H1 (cell line): Measurements from ENCODE around the gene OXTR. TPM values are rescaled to one million over a fixed set of nuclear protein-coding genes. Genes with fewer than 3 reads are reported as not detected.

Experiments used
- CTCF ChIA-PET: fragments of 300-600 bp; sonication (Branson Sonifier 250); formaldehyde crosslinking; loops from one replicate; lab custom pipeline; 2021; ENCODE audit not compliant: partially characterized antibody; lab: Charles Lee
- POLR2A ChIA-PET: fragments of 300-600 bp; sonication (Branson Sonifier 250); formaldehyde crosslinking; loops from one replicate; lab custom pipeline; 2021; ENCODE audit warnings: inconsistent platforms; ENCODE audit not compliant: partially characterized antibody; lab: Charles Lee
- DNase-seq, 2 experiments: peaks; one replicate each; pipeline versions ENCODE4 v3.0.0 to v3.0.0-alpha.2; 2010 to 2022; ENCODE audit warnings: low spot score in 2 of 2, low read depth in 1 of 2, mixed read lengths in 1 of 2
- FAIRE-seq: peaks from 2 replicates; lab custom pipeline; 2011; peaks lifted over from hg19 to GRCh38; lab: Jason Lieb, UNC
- H2AFZ ChIP-seq: 2 replicates; pipeline ENCODE4 v1.8.1; 2012; ENCODE audit warnings: low read length, inconsistent platforms
- H2AK5ac ChIP-seq: 2 replicates; pipeline ENCODE4 v1.6.1; 2013; ENCODE audit warnings: low read depth, low read length
- H2BK120ac ChIP-seq: replicated peaks from 2 replicates; pipeline ENCODE3; 2013; ENCODE audit warnings: low read depth, low read length, inconsistent platforms
- H2BK12ac ChIP-seq: 2 replicates; pipeline ENCODE4 v1.6.1; 2013; ENCODE audit warnings: low read depth, low read length
- H2BK15ac ChIP-seq: 2 replicates; pipeline ENCODE4 v1.6.1; 2013; ENCODE audit warnings: low read length
- H2BK20ac ChIP-seq: 2 replicates; pipeline ENCODE4 v1.6.1; 2013; ENCODE audit warnings: low read length
- H2BK5ac ChIP-seq: 2 replicates; pipeline ENCODE4 v1.6.1; 2013; ENCODE audit warnings: low read depth, low read length
- H3K14ac ChIP-seq: 2 replicates; pipeline ENCODE4 v1.6.1; 2013; ENCODE audit warnings: inconsistent platforms; ENCODE audit not compliant: insufficient read length
- H3K18ac ChIP-seq: 2 replicates; pipeline ENCODE4 v1.6.1; 2013; ENCODE audit warnings: low read length; ENCODE audit errors: extremely low read depth
- H3K23ac ChIP-seq: 2 replicates; pipeline ENCODE4 v1.6.1; 2013; ENCODE audit warnings: inconsistent platforms; ENCODE audit not compliant: insufficient read length
- H3K23me2 ChIP-seq: 2 replicates; pipeline ENCODE4 v1.6.1; 2013; ENCODE audit warnings: low read depth, low read length
- H3K27ac ChIP-seq: 2 replicates; pipeline ENCODE4 v1.6.1; 2011; ENCODE audit warnings: low read depth, low read length, inconsistent platforms
- H3K27me3 ChIP-seq, 4 experiments: replicated peaks in 1 of 4; 1 replicate in 1 of 4; 2 replicates in 3 of 4; pipeline versions ENCODE4 v1.6.1 to v1.8.1; 2011 to 2013; ENCODE audit warnings: low read length in 3 of 4, mild to moderate bottlenecking in 3 of 4, inconsistent platforms in 2 of 4, mixed read lengths in 2 of 4, moderate library complexity in 1 of 4; ENCODE audit not compliant: control insufficient read depth in 3 of 4, insufficient read depth in 3 of 4; ENCODE audit errors: extremely low read depth in 1 of 4
- H3K36me3 ChIP-seq, 4 experiments: 2 replicates each; pipeline versions ENCODE4 v1.6.1 to v1.8.1; 2011 to 2013; ENCODE audit warnings: mild to moderate bottlenecking in 4 of 4, low read length in 3 of 4, moderate library complexity in 2 of 4, control low read depth in 1 of 4, inconsistent platforms in 1 of 4; ENCODE audit not compliant: insufficient read depth in 4 of 4, control insufficient read depth in 2 of 4
- H3K4ac ChIP-seq: replicated peaks from 2 replicates; pipeline ENCODE3; 2013; ENCODE audit warnings: low read length, low read depth, mixed read lengths, inconsistent platforms; ENCODE audit not compliant: insufficient read length
- H3K4me1 ChIP-seq, 4 experiments: replicated peaks in 1 of 4; 1 replicate in 1 of 4; 2 replicates in 3 of 4; pipeline versions ENCODE4 v1.6.1 to v1.8.1; 2011 to 2013; ENCODE audit warnings: low read length in 3 of 4, inconsistent platforms in 2 of 4, mixed read lengths in 1 of 4; ENCODE audit not compliant: insufficient read depth in 4 of 4, control insufficient read depth in 3 of 4
- H3K4me2 ChIP-seq, 2 experiments: 2 replicates each; pipeline versions ENCODE4 v1.6.1 to v1.8.1; 2011 to 2013; ENCODE audit warnings: low read depth in 2 of 2, low read length in 2 of 2, control low read depth in 1 of 2, inconsistent platforms in 1 of 2, mild to moderate bottlenecking in 1 of 2; ENCODE audit not compliant: insufficient read depth in 1 of 2
- H3K4me3 ChIP-seq, 4 experiments: fragments of 200-600, 300-600 bp in 1 of 4; sonication (generic), shearing (Covaris generic), sonication (Bioruptor Twin) in 1 of 4; 2 replicates each; pipeline versions ENCODE4 v1.5.1 to v1.8.1; 2011 to 2016; ENCODE audit warnings: low read length in 4 of 4, low read depth in 3 of 4, control low read depth in 2 of 4, inconsistent platforms in 2 of 4, mild to moderate bottlenecking in 2 of 4, mixed read lengths in 1 of 4, moderate library complexity in 1 of 4; ENCODE audit not compliant: insufficient read depth in 2 of 4; ENCODE audit errors: extremely low read depth in 1 of 4
- H3K56ac ChIP-seq: replicated peaks from 2 replicates; pipeline ENCODE3; 2013; ENCODE audit warnings: low read depth, mild to moderate bottlenecking, mixed read lengths, low read length, inconsistent platforms; ENCODE audit not compliant: insufficient read length
- H3K79me1 ChIP-seq: 2 replicates; pipeline ENCODE4 v1.6.1; 2013; ENCODE audit warnings: low read depth, low read length, control low read depth
- H3K79me2 ChIP-seq, 2 experiments: 2 replicates each; pipeline versions ENCODE4 v1.6.1 to v1.8.1; 2012 to 2013; ENCODE audit warnings: low read length in 2 of 2, mild to moderate bottlenecking in 2 of 2, inconsistent platforms in 1 of 2; ENCODE audit not compliant: insufficient read depth in 2 of 2, control insufficient read depth in 1 of 2
- H3K9ac ChIP-seq, 4 experiments: replicated peaks in 1 of 4; 1 replicate in 1 of 4; 2 replicates in 3 of 4; pipeline versions ENCODE4 v1.6.1 to v1.8.1; 2011 to 2013; ENCODE audit warnings: low read depth in 3 of 4, low read length in 3 of 4, control low read depth in 2 of 4, mild to moderate bottlenecking in 2 of 4, moderate library complexity in 2 of 4, inconsistent platforms in 1 of 4; ENCODE audit errors: extremely low read depth in 1 of 4
- H3K9me3 ChIP-seq, 2 experiments: 2 replicates each; pipeline versions ENCODE4 v1.6.1 to v1.8.1; 2012 to 2013; ENCODE audit warnings: mild to moderate bottlenecking in 2 of 2, moderate library complexity in 2 of 2, control low read depth in 1 of 2, inconsistent platforms in 1 of 2, low read depth in 1 of 2, low read length in 1 of 2, mixed read lengths in 1 of 2; ENCODE audit not compliant: insufficient read depth in 2 of 2
- H4K20me1 ChIP-seq, 2 experiments: replicated peaks in 1 of 2; 2 replicates each; pipeline versions ENCODE3 to v1.8.1; 2011 to 2013; ENCODE audit warnings: inconsistent platforms in 2 of 2, low read length in 2 of 2, mild to moderate bottlenecking in 1 of 2; ENCODE audit not compliant: insufficient read depth in 2 of 2, control insufficient read depth in 1 of 2
- H4K5ac ChIP-seq: 2 replicates; pipeline ENCODE4 v1.6.1; 2013; ENCODE audit warnings: low read length, low read depth, mixed read lengths, inconsistent platforms; ENCODE audit not compliant: insufficient read length
- H4K8ac ChIP-seq: 2 replicates; pipeline ENCODE4 v1.8.0; 2013; ENCODE audit warnings: mild to moderate bottlenecking, moderate library complexity, low read length, inconsistent platforms; ENCODE audit not compliant: insufficient read depth; ENCODE audit errors: extremely low read depth
- H4K91ac ChIP-seq: replicated peaks from 2 replicates; pipeline ENCODE3; 2013; ENCODE audit warnings: low read length, mixed read lengths, inconsistent platforms; ENCODE audit not compliant: insufficient read length
- EGR1 ChIP-seq: IDR thresholded peaks from 2 replicates; pipeline ENCODE4 v1.6.1; 2011; ENCODE audit warnings: low read depth, low read length, borderline replicate concordance
- RNF2 ChIP-seq: fragments of 200-900, 300-1000 bp; sonication (generic); IDR thresholded peaks from 2 replicates; pipeline ENCODE4 v1.7.1; 2016; ENCODE audit warnings: borderline replicate concordance, low read depth, mild to moderate bottlenecking, antibody characterized with exemption, low read length; ENCODE audit not compliant: poor library complexity, severe bottlenecking; ENCODE audit errors: missing control alignments
- SAP30 ChIP-seq: fragments of 300-600 bp; sonication (generic); IDR thresholded peaks from 2 replicates; pipeline ENCODE4 v1.7.1; 2012; ENCODE audit warnings: low read length, moderate library complexity, mild to moderate bottlenecking, inconsistent platforms; ENCODE audit not compliant: insufficient read depth, insufficient replicate concordance
- SIX5 ChIP-seq: IDR thresholded peaks from 2 replicates; pipeline ENCODE4 v1.6.1; 2011; ENCODE audit warnings: mild to moderate bottlenecking, low read depth, low read length
- SP1 ChIP-seq: IDR thresholded peaks from 2 replicates; pipeline ENCODE4 v1.6.1; 2011; ENCODE audit warnings: low read depth, low read length
- TBP ChIP-seq: IDR thresholded peaks from 2 replicates; pipeline ENCODE4 v1.6.1; 2011; ENCODE audit warnings: low read depth, low read length, improper control_type of control experiment
- WGBS, 2 experiments: shearing (Covaris generic) in 1 of 2; methylation state at CpG; one replicate each; pipeline versions ENCODE4 v1.1.6 to v1.1.7; 2013 to 2015; ENCODE audit warnings: low lambda C conversion rate in 2 of 2, mixed read lengths in 2 of 2, inconsistent platforms in 1 of 2, low coverage in 1 of 2, missing lambda C conversion rate in 1 of 2; ENCODE audit not compliant: insufficient replicate concordance in 2 of 2, insufficient coverage in 1 of 2, insufficient read length in 1 of 2; ENCODE audit errors: extremely low coverage in 1 of 2, missing lambda C conversion rate in 1 of 2; 5-methylcytosine and 5-hydroxymethylcytosine counted together
- polyA plus RNA-seq, 7 experiments: library from polyadenylated mRNA; depleted of rRNA in 3 of 7; stranded (reverse) in 5 of 7; unstranded in 2 of 7; fragments of >200 nt in 5 of 7; fragments of 200-250 nt in 2 of 7; gene quantifications; 1 replicate in 5 of 7; 2 replicates in 1 of 7; 4 replicates in 1 of 7; pipeline versions ENCODE4 v1.2.1 to v1.2.3, GENCODE V29; 2011 to 2013; ENCODE audit warnings: missing spikeins in 2 of 7, mixed read lengths in 2 of 7
- total RNA-seq: library from RNA; stranded (reverse); fragmentation: NEBNext Ultra II Directional; extraction: Animal tissue kit (Norgen Biotek cat#: 25700); gene quantifications from 2 replicates; pipeline ENCODE4 v1.2.1, GENCODE V29; 2021

Gene OXTR
- total and polyA plus RNA-seq, 2 of the 8 experiments (the other 6 are each of a cell fraction or from before 2014, with no cell fraction given) = 0.77 to 2.3 TPM

GRCh38 chr3:8723612-8724011 is 45.8 kb downstream of the OXTR start:
- ChIA-PET POLR2A (no interaction called here), CTCF (interaction anchor here (0.9 to 1.9 kb wide), 6 partner anchors 9 to 59 kb away, joined by 3 to 6 read pairs (median 4); partner anchors contain the start of gene OXTR)
- no peak overlapping the region for H3K4me2 ChIP-seq
- H2BK20ac ChIP-seq = no peak overlapping the region
- H3K4ac ChIP-seq = no peak overlapping the region
- no peak overlapping the region for H3K18ac ChIP-seq
- no peaks in the 10 kb centered on the region for H3K79me1 ChIP-seq
- DNase-seq = no peak
- H2BK12ac ChIP-seq = no peak overlapping the region
- no peaks in the 10 kb centered on the region; a peak in 1 of 7 replicates for H3K27me3 ChIP-seq
- no peak overlapping the region for H4K8ac ChIP-seq
- no peak overlapping the region for H2AK5ac ChIP-seq
- no peak overlapping the region for H3K27ac ChIP-seq
- H4K20me1 ChIP-seq = no peaks in the 10 kb centered on the region
- H3K9me3 ChIP-seq = no peaks in the 10 kb centered on the region
- no peak overlapping the region for H3K4me3 ChIP-seq
- 75% methylated on average over 3 of the region's 3 CpGs; no CpG with 5 or more reads in 1 of the 2 experiments for WGBS, 2 experiments
- no peak overlapping the region for H3K56ac ChIP-seq
- no peak overlapping the region for H2BK15ac ChIP-seq
- H4K91ac ChIP-seq = no peak overlapping the region
- no peak overlapping the region for H2BK5ac ChIP-seq
- no peaks in the 10 kb centered on the region for H3K79me2 ChIP-seq
- H2AFZ ChIP-seq = no peak overlapping the region
- H2BK120ac ChIP-seq = no peak overlapping the region
- no peaks in the 10 kb centered on the region for H3K23me2 ChIP-seq
- FAIRE-seq = no peak
- peaks cover 0 to 2% (median 0%) of the 10 kb centered on the region in 4 experiments; a peak in 2 of 7 replicates for H3K4me1 ChIP-seq
- no peak overlapping the region for H3K9ac ChIP-seq
- H3K14ac ChIP-seq = no peak overlapping the region
- no peaks in the 10 kb centered on the region for H3K36me3 ChIP-seq
- no peak overlapping the region for H4K5ac ChIP-seq
- no peak overlapping the region for H3K23ac ChIP-seq
- TF ChIP-seq SAP30 (no peak), EGR1 (0 out of 2 replicates have a peak, but pooled peaks have one; percentile 19), RNF2 (no peak), TBP (no peak), SP1 (no peak), SIX5 (no peak)
